ENCODE measurements around the gene CFAP52.
"Not testable (repeated sequence)": the region's sequence is repeated elsewhere in the genome, so short reads cannot be mapped to it uniquely, and the experiment has no call there.

CFAP52 gene

GRCh38 chr17:9576521-9577372, at the start of gene CFAP52:
Gene CFAP52 (plus strand): TSS chr17:9576642. CDS start chr17:9576696, 54 bp downstream.
- DNase-seq = peak in 55 of 56 donors; percentile 17 to 89 (median 66)

DNA sequence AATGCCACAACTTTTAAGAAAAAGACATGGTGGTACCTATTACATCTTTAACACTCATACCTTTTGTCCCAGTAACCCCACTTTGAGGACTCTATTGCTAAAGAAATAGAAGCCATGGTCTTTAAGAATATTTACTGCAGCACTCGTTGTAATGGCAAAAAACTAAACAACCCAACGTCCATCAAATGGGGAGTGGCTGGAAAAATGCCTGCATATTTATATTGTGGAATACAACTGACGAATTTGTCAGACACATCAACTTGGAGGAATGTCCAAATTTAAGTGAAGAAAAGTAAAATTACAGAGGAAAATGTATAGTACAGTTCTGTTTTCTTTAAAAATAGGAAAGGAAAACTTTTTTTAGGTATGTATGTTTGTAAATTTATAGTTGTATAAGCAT, 48.7 kb upstream of the CFAP52 start:
- no peak for DNase-seq

DNA sequence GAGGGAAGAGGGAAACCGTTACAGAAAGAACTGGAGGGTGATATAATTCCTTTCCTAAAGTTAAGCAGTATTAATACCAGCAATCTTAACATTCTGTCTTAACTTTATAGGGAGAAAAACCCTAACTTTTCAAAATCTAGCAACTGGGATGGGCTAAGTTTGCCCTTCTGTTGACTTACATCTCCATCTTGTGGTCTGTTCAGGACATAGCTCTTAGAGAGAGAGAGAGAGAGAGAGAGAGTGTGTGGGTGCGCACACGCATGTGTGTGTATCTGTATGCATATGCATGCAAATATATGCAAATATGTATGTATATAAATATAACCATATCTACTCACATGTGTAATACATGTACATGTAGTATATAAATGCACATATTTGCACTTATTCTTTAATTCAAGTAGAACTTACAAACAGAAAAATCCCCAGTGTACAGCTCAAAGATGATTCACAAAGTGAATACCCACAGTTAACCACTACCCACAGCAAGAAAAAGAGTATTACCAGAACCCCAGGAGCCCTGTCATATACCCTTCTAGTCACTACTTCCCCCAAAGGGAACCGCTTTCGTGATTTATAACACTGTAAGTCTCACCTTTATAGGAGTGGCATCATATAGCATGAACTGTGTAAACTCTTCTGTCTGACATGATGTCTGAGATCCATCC, 47.3 kb upstream of the CFAP52 start:
- DNase-seq = no peak

- no peak for DNase-seq
Observed at GRCh38 chr17:9531034-9531433, 45.4 kb upstream of the CFAP52 start.

DNA sequence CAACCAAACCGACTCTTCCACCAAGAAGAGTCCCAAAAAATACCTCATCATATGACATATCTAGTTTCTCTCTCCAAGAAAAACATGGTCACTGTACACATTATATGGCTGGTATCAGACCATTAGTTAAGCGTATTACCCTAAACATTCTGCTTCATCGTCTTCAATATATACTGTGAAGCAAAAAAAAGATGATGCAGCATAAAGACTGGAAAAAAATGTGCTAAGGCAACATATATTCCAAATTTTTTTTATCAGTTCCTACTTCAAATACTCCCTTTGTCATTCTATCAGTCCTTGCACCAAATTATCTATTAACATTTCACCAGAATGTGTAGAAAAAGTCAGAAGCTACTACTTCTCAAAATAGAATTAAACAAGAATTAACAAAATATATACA, 43.7 kb upstream of the CFAP52 start:
- DNase-seq = no peak

DNA sequence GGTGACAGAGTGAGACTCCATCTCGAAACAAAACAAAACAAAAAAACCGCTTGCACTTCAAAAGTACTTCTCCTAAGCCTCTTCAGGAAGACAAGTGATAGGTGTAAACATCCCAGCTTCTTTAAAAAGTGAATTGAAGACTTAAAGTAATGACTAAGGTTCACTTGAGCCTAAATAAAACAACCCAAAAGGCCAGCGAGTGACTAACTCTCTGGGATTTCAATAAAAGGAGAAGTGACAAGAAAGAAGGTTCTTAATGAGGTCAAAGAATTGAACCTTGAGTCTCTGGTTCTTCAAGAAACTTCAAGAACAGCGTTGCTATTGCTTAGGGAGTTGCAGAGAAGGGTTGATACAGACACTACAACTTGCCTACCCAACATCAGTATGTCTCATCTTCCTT, 43.0 kb upstream of the CFAP52 start:
- no peak for DNase-seq

- DNase-seq = peak in 1 of 56 donors; percentile 0
Observed at GRCh38 chr17:9536061-9536460, 40.4 kb upstream of the CFAP52 start.

- no peak for DNase-seq
Observed at GRCh38 chr17:9537177-9537776, 39.2 kb upstream of the CFAP52 start.

GRCh38 chr17:9538626-9539025, 37.8 kb upstream of the CFAP52 start:
- DNase-seq = no peak

DNA sequence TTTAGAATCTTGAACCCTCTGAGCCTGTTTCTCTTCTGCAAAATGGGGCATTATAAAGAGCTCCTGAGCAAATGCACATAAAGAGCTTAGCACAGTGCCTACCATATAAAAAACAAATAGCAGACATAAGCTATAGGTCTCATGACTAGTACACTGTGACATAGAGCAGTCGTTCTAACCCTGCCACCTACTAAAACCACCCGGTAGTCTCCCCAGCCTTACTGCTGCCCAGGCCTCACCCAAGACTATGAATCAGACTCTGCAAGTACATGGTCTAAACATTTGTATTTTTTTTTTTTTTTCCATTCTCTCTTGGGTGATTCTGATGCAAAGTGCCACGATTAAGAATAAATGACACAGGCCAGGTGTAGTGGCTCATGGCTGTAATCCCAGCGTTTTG, 34.7 kb upstream of the CFAP52 start:
- no peak for DNase-seq

DNA sequence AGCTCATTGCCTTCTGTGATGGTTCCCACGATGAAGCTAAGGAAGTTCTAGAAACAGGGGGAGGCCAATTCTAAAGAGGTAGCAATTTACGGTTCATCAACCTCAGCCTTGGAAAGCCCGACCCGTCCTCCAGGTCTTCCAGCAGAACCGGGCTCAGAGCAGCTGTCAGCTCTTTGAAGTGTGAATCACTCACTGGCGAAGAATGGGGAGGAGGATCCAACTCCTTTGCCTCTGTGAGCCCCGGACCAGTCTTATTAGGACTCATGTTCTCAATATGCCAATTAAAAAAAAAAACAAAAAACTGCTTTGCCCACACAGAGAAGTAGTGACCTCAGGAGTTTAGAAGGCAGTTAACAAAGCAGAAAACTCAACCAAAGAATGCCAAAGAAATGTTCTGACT, 32.2 kb upstream of the CFAP52 start:
- no peak for DNase-seq

GRCh38 chr17:9549215-9549614, 27.2 kb upstream of the CFAP52 start:
- DNase-seq = no peak

GRCh38 chr17:9553181-9553580, 23.3 kb upstream of the CFAP52 start:
- no peak for DNase-seq

GRCh38 chr17:9553596-9553995, 22.8 kb upstream of the CFAP52 start:
- no peak for DNase-seq

DNA sequence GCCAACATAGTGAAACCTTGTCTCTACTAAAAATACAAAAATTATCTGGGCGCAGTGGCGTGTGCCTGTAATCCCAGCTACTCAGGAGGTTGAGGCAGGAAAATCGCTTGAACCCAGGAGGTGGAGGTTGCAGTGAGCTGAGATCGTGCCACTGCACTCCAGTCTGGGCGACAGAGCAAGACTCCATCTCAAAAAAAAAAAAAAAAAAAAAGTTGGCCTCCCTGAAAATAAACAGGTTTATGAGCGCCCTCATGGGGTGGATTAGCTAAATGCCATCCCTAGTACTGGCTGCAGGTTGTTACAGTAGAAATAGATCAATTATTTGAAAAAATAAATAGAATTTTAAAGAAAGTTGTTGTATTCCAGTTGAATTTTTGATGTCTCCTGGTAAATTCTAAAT, 21.7 kb upstream of the CFAP52 start:
- peak in 1 of 56 donors; percentile 4 for DNase-seq

DNA sequence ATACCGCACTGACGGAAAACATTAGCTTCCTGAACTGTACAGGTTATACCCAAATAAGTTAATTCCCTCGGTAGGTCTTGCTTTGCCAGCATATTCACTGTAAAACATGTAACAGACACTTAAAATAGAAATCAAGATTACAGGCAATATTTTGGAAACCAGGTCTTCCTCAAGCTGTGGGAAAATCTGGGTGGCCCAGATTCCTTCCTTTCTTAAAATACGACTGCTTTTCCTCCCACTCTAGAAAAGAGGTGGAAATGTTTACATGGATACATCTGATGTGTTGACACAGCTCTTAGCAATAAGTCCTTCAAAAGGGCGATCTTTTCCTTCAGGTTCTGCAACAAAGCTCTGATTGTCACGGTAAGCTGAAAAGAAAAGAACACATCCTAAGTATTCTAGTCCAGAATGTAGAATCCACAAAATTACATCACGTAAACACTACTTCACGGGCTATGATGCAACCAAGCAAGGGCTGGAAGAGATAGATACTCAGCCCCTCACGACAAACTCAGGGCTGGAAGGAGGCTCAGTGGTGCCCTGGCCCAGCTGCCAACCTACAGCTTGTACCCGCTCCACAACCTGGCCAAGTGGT, 19.2 kb upstream of the CFAP52 start:
- no peak for DNase-seq

DNA sequence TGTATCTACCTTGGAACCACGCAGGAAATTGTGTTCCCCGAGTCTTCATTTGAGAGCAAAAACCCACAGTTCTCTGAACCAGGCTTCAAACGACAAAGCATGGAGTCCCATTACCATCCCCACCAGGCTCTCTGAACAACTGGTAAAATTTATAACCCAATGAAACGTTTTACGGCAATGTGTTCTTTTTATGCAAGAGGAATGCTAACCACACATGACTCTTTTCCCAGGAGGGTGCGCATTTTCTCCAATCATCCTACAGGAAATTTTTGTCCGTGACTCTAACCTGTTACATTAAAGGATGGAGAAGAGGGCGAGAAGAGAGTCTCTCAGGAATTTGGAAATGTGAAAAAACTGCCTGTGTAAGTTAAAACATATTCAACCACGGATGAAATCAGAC, 18.6 kb upstream of the CFAP52 start:
- no peak for DNase-seq

- DNase-seq = no peak
Observed at GRCh38 chr17:9564104-9564503, 12.3 kb upstream of the CFAP52 start.

DNA sequence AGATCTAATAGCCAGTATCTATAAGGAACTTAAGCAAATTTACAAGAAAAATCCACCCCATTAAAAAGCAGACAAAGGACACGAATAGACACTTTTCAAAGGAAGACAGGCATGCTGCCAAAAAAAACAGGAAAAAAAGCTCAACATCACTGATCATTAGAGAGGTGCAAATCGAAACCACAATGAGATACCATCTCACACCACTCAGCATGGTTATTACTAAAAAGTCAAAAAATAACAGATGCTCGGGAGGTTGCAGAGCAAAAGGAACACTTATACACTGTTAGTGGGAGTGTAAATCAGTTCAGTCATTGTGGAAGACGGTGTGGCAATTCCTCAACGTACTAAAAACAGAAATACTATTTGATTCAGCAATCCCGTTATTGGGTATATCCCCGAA, 10.4 kb upstream of the CFAP52 start:
- no peak for DNase-seq

- not testable (repeated sequence) for DNase-seq
Observed at GRCh38 chr17:9566739-9567138, 9.7 kb upstream of the CFAP52 start.

DNA sequence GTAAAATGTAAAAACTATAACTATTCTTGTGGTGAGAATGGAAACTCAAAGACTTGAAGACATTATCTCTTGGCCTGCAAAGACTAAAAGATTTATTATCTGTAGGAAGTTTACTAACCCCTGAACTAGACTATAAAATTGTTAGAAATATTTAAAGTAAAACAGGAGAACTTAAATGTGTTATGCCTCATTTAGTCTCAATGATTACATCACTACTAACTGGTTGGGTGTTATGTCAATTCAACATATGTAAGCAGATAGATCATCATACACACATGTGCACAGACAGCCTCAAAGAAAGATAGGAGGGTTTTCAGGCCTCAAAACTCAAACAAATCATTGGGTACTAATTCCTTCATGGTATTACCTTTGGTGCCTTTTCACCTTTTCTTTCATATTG, 8.4 kb upstream of the CFAP52 start:
- no peak for DNase-seq

- DNase-seq = no peak
Observed at GRCh38 chr17:9568957-9569588, 7.4 kb upstream of the CFAP52 start.
